Erythroblast (primary cell): ENCODE results near the gene CYB5RL.

Experiments
- GATA1 ChIP-seq: IDR thresholded peaks from 2 replicates; pipeline ENCODE4 v1.6.1; 2011; ENCODE audit warnings: low read depth, mild to moderate bottlenecking, control low read depth, low read length, moderate library complexity
- POLR2A ChIP-seq: IDR thresholded peaks from 2 replicates; pipeline ENCODE4 v1.6.1; 2011; ENCODE audit warnings: mild to moderate bottlenecking, low read length

DNA sequence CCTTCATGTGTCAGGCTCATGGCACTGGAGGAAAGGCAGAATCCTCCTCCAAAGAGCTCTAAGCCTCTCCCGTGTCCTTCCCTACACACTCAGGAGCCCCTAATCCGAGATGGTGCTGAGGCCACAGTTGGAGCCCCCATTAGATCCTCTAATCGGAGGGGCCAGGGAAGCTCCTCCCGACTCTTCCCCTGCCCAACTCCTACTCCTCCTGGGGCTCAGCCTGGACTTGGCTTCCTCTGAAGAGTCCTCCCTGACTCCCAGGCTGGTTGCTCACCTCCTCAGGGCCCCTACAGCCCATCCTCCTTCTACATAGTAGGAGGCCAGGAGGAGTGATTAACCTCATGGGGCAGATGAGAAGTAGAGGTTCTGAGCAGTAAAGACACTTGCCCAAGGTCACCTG, 25.7 kb downstream of the CYB5RL start:
- TF ChIP-seq POLR2A (no peak), GATA1 (no peak)
